H1 (cell line): ENCODE measurements around the gene GRK3. TPM values are rescaled to one million over a fixed set of nuclear protein-coding genes. Genes with fewer than 3 reads are reported as not detected.

Experiments
- CTCF ChIA-PET: fragments of 300-600 bp; sonication (Branson Sonifier 250); formaldehyde crosslinking; loops from one replicate; lab custom pipeline; 2021; ENCODE audit not compliant: partially characterized antibody; lab: Charles Lee
- POLR2A ChIA-PET: fragments of 300-600 bp; sonication (Branson Sonifier 250); formaldehyde crosslinking; loops from one replicate; lab custom pipeline; 2021; ENCODE audit warnings: inconsistent platforms; ENCODE audit not compliant: partially characterized antibody; lab: Charles Lee
- DNase-seq, 2 experiments: peaks; one replicate each; pipeline versions ENCODE4 v3.0.0 to v3.0.0-alpha.2; 2010 to 2022; ENCODE audit warnings: low spot score in 2 of 2, low read depth in 1 of 2, mixed read lengths in 1 of 2
- FAIRE-seq: peaks from 2 replicates; lab custom pipeline; 2011; peaks lifted over from hg19 to GRCh38; lab: Jason Lieb, UNC
- H2AFZ ChIP-seq: 2 replicates; pipeline ENCODE4 v1.8.1; 2012; ENCODE audit warnings: low read length, inconsistent platforms
- H2AK5ac ChIP-seq: 2 replicates; pipeline ENCODE4 v1.6.1; 2013; ENCODE audit warnings: low read depth, low read length
- H2BK120ac ChIP-seq: replicated peaks from 2 replicates; pipeline ENCODE3; 2013; ENCODE audit warnings: low read depth, low read length, inconsistent platforms
- H2BK12ac ChIP-seq: 2 replicates; pipeline ENCODE4 v1.6.1; 2013; ENCODE audit warnings: low read depth, low read length
- H2BK15ac ChIP-seq: 2 replicates; pipeline ENCODE4 v1.6.1; 2013; ENCODE audit warnings: low read length
- H2BK20ac ChIP-seq: 2 replicates; pipeline ENCODE4 v1.6.1; 2013; ENCODE audit warnings: low read length
- H2BK5ac ChIP-seq: 2 replicates; pipeline ENCODE4 v1.6.1; 2013; ENCODE audit warnings: low read depth, low read length
- H3K14ac ChIP-seq: 2 replicates; pipeline ENCODE4 v1.6.1; 2013; ENCODE audit warnings: inconsistent platforms; ENCODE audit not compliant: insufficient read length
- H3K18ac ChIP-seq: 2 replicates; pipeline ENCODE4 v1.6.1; 2013; ENCODE audit warnings: low read length; ENCODE audit errors: extremely low read depth
- H3K23ac ChIP-seq: 2 replicates; pipeline ENCODE4 v1.6.1; 2013; ENCODE audit warnings: inconsistent platforms; ENCODE audit not compliant: insufficient read length
- H3K23me2 ChIP-seq: 2 replicates; pipeline ENCODE4 v1.6.1; 2013; ENCODE audit warnings: low read depth, low read length
- H3K27ac ChIP-seq: 2 replicates; pipeline ENCODE4 v1.6.1; 2011; ENCODE audit warnings: low read depth, low read length, inconsistent platforms
- H3K27me3 ChIP-seq, 4 experiments: replicated peaks in 1 of 4; 1 replicate in 1 of 4; 2 replicates in 3 of 4; pipeline versions ENCODE4 v1.6.1 to v1.8.1; 2011 to 2013; ENCODE audit warnings: low read length in 3 of 4, mild to moderate bottlenecking in 3 of 4, inconsistent platforms in 2 of 4, mixed read lengths in 2 of 4, moderate library complexity in 1 of 4; ENCODE audit not compliant: control insufficient read depth in 3 of 4, insufficient read depth in 3 of 4; ENCODE audit errors: extremely low read depth in 1 of 4
- H3K36me3 ChIP-seq, 4 experiments: 2 replicates each; pipeline versions ENCODE4 v1.6.1 to v1.8.1; 2011 to 2013; ENCODE audit warnings: mild to moderate bottlenecking in 4 of 4, low read length in 3 of 4, moderate library complexity in 2 of 4, control low read depth in 1 of 4, inconsistent platforms in 1 of 4; ENCODE audit not compliant: insufficient read depth in 4 of 4, control insufficient read depth in 2 of 4
- H3K4ac ChIP-seq: replicated peaks from 2 replicates; pipeline ENCODE3; 2013; ENCODE audit warnings: low read length, low read depth, mixed read lengths, inconsistent platforms; ENCODE audit not compliant: insufficient read length
- H3K4me1 ChIP-seq, 4 experiments: replicated peaks in 1 of 4; 1 replicate in 1 of 4; 2 replicates in 3 of 4; pipeline versions ENCODE4 v1.6.1 to v1.8.1; 2011 to 2013; ENCODE audit warnings: low read length in 3 of 4, inconsistent platforms in 2 of 4, mixed read lengths in 1 of 4; ENCODE audit not compliant: insufficient read depth in 4 of 4, control insufficient read depth in 3 of 4
- H3K4me2 ChIP-seq, 2 experiments: 2 replicates each; pipeline versions ENCODE4 v1.6.1 to v1.8.1; 2011 to 2013; ENCODE audit warnings: low read depth in 2 of 2, low read length in 2 of 2, control low read depth in 1 of 2, inconsistent platforms in 1 of 2, mild to moderate bottlenecking in 1 of 2; ENCODE audit not compliant: insufficient read depth in 1 of 2
- H3K4me3 ChIP-seq, 4 experiments: fragments of 200-600, 300-600 bp in 1 of 4; sonication (generic), shearing (Covaris generic), sonication (Bioruptor Twin) in 1 of 4; 2 replicates each; pipeline versions ENCODE4 v1.5.1 to v1.8.1; 2011 to 2016; ENCODE audit warnings: low read length in 4 of 4, low read depth in 3 of 4, control low read depth in 2 of 4, inconsistent platforms in 2 of 4, mild to moderate bottlenecking in 2 of 4, mixed read lengths in 1 of 4, moderate library complexity in 1 of 4; ENCODE audit not compliant: insufficient read depth in 2 of 4; ENCODE audit errors: extremely low read depth in 1 of 4
- H3K56ac ChIP-seq: replicated peaks from 2 replicates; pipeline ENCODE3; 2013; ENCODE audit warnings: low read depth, mild to moderate bottlenecking, mixed read lengths, low read length, inconsistent platforms; ENCODE audit not compliant: insufficient read length
- H3K79me1 ChIP-seq: 2 replicates; pipeline ENCODE4 v1.6.1; 2013; ENCODE audit warnings: low read depth, low read length, control low read depth
- H3K79me2 ChIP-seq, 2 experiments: 2 replicates each; pipeline versions ENCODE4 v1.6.1 to v1.8.1; 2012 to 2013; ENCODE audit warnings: low read length in 2 of 2, mild to moderate bottlenecking in 2 of 2, inconsistent platforms in 1 of 2; ENCODE audit not compliant: insufficient read depth in 2 of 2, control insufficient read depth in 1 of 2
- H3K9ac ChIP-seq, 4 experiments: replicated peaks in 1 of 4; 1 replicate in 1 of 4; 2 replicates in 3 of 4; pipeline versions ENCODE4 v1.6.1 to v1.8.1; 2011 to 2013; ENCODE audit warnings: low read depth in 3 of 4, low read length in 3 of 4, control low read depth in 2 of 4, mild to moderate bottlenecking in 2 of 4, moderate library complexity in 2 of 4, inconsistent platforms in 1 of 4; ENCODE audit errors: extremely low read depth in 1 of 4
- H3K9me3 ChIP-seq, 2 experiments: 2 replicates each; pipeline versions ENCODE4 v1.6.1 to v1.8.1; 2012 to 2013; ENCODE audit warnings: mild to moderate bottlenecking in 2 of 2, moderate library complexity in 2 of 2, control low read depth in 1 of 2, inconsistent platforms in 1 of 2, low read depth in 1 of 2, low read length in 1 of 2, mixed read lengths in 1 of 2; ENCODE audit not compliant: insufficient read depth in 2 of 2
- H4K20me1 ChIP-seq, 2 experiments: replicated peaks in 1 of 2; 2 replicates each; pipeline versions ENCODE3 to v1.8.1; 2011 to 2013; ENCODE audit warnings: inconsistent platforms in 2 of 2, low read length in 2 of 2, mild to moderate bottlenecking in 1 of 2; ENCODE audit not compliant: insufficient read depth in 2 of 2, control insufficient read depth in 1 of 2
- H4K5ac ChIP-seq: 2 replicates; pipeline ENCODE4 v1.6.1; 2013; ENCODE audit warnings: low read length, low read depth, mixed read lengths, inconsistent platforms; ENCODE audit not compliant: insufficient read length
- H4K8ac ChIP-seq: 2 replicates; pipeline ENCODE4 v1.8.0; 2013; ENCODE audit warnings: mild to moderate bottlenecking, moderate library complexity, low read length, inconsistent platforms; ENCODE audit not compliant: insufficient read depth; ENCODE audit errors: extremely low read depth
- H4K91ac ChIP-seq: replicated peaks from 2 replicates; pipeline ENCODE3; 2013; ENCODE audit warnings: low read length, mixed read lengths, inconsistent platforms; ENCODE audit not compliant: insufficient read length
- CBX8 ChIP-seq: fragments of 300-800, 300-1000 bp; sonication (generic); IDR thresholded peaks from 2 replicates; pipeline ENCODE4 v1.7.1; 2016; ENCODE audit warnings: low read depth, low read length, borderline replicate concordance
- JUN ChIP-seq: IDR thresholded peaks from 2 replicates; pipeline ENCODE4 v1.6.1; 2011; ENCODE audit warnings: low read depth, mild to moderate bottlenecking, improper control_type of control experiment, low read length
- KDM5A ChIP-seq: fragments of 200-600 bp; IDR thresholded peaks from 2 replicates; pipeline ENCODE4 v1.7.1; 2012; ENCODE audit warnings: mild to moderate bottlenecking, low read length, inconsistent platforms, mixed read lengths
- MAFK ChIP-seq: IDR thresholded peaks from 2 replicates; pipeline ENCODE4 v1.6.1; 2012; ENCODE audit warnings: low read depth, mild to moderate bottlenecking, improper control_type of control experiment, low read length
- PHF8 ChIP-seq: fragments of 200-600 bp; sonication (generic); conservative IDR thresholded peaks from 2 replicates; pipeline ENCODE4 v1.7.1; 2012; ENCODE audit warnings: low read depth, mild to moderate bottlenecking, inconsistent platforms, low read length, moderate library complexity
- POLR2AphosphoS5 ChIP-seq: IDR thresholded peaks from 2 replicates; pipeline ENCODE4 v1.6.1; 2011; ENCODE audit warnings: low read depth, low read length
- RXRA ChIP-seq: IDR thresholded peaks from 2 replicates; pipeline ENCODE4 v1.6.1; 2011; ENCODE audit warnings: low read depth, mild to moderate bottlenecking, low read length, moderate library complexity; ENCODE audit not compliant: insufficient read depth
- SIRT6 ChIP-seq: IDR thresholded peaks from one replicate; pipeline ENCODE4 v1.7.1; 2012; ENCODE audit warnings: low read length, inconsistent platforms
- SP2 ChIP-seq: IDR thresholded peaks from 2 replicates; pipeline ENCODE4 v1.6.1; 2012; ENCODE audit warnings: mild to moderate bottlenecking, low read length, inconsistent platforms
- TBP ChIP-seq: IDR thresholded peaks from 2 replicates; pipeline ENCODE4 v1.6.1; 2011; ENCODE audit warnings: low read depth, low read length, improper control_type of control experiment
- TCF12 ChIP-seq: IDR thresholded peaks from 2 replicates; pipeline ENCODE4 v1.6.1; 2011; ENCODE audit warnings: low read depth, mild to moderate bottlenecking, low read length
- TEAD4 ChIP-seq: IDR thresholded peaks from 2 replicates; pipeline ENCODE4 v1.6.1; 2012; ENCODE audit warnings: low read depth, low read length, inconsistent platforms, mixed read lengths
- polyA plus RNA-seq, 7 experiments: library from polyadenylated mRNA; depleted of rRNA in 3 of 7; stranded (reverse) in 5 of 7; unstranded in 2 of 7; fragments of >200 nt in 5 of 7; fragments of 200-250 nt in 2 of 7; gene quantifications; 1 replicate in 5 of 7; 2 replicates in 1 of 7; 4 replicates in 1 of 7; pipeline versions ENCODE4 v1.2.1 to v1.2.3, GENCODE V29; 2011 to 2013; ENCODE audit warnings: missing spikeins in 2 of 7, mixed read lengths in 2 of 7
- total RNA-seq: library from RNA; stranded (reverse); fragmentation: NEBNext Ultra II Directional; extraction: Animal tissue kit (Norgen Biotek cat#: 25700); gene quantifications from 2 replicates; pipeline ENCODE4 v1.2.1, GENCODE V29; 2021
- TF ChIP-seq, protein P1 (sequence below): IDR thresholded peaks from 2 replicates; pipeline ENCODE4 v1.6.1; 2012; ENCODE audit warnings: inconsistent platforms
- TF ChIP-seq, protein P2 (sequence below), 3 experiments: IDR thresholded peaks; 1 replicate in 2 of 3; 2 replicates in 1 of 3; pipeline versions ENCODE4 v1.5.1 to v1.6.1; 2011; ENCODE audit warnings: low read length in 3 of 3, mild to moderate bottlenecking in 3 of 3, inconsistent platforms in 2 of 3, low read depth in 1 of 3, moderate library complexity in 1 of 3; ENCODE audit not compliant: insufficient read depth in 1 of 3; ENCODE audit errors: control extremely low read depth in 1 of 3

GRK3 gene
- total and polyA plus RNA-seq, 2 of the 8 experiments (the other 6 are each of a cell fraction or from before 2014, with no cell fraction given), result 7.5 to 35.3 TPM

DNA sequence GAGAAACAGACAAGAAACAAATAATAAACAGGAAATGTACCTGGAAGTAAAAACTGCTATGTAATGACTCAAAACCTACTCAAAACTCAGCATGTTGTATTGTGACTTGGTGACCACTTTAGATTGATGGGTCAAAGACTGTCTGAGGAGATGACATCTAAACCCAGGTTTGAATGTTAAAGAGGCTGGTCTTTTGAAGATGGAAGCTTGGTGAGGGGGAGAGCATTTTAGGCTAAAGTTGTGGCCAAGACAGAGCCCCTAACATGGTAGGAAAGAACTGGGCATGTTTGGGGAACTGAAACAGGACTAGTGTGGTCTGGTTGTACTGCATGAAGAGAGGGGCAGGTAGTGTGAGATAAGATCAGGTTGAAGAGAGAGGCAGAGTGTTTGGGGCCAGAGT is 92.2 kb downstream of the GRK3 start:
- Histone ChIP-seq H4K8ac (no peak overlapping the region), H4K20me1 (peaks cover 0 to 1% of the 10 kb centered on the region in 2 experiments), H2BK12ac (no peak overlapping the region), H2AFZ (no peak overlapping the region), H4K5ac (no peak overlapping the region), H3K9me3 (no peaks in the 10 kb centered on the region), H3K9ac (no peak overlapping the region), H3K27ac (no peak overlapping the region), H3K23ac (no peak overlapping the region), H2BK120ac (no peak overlapping the region), H3K4ac (no peak overlapping the region), H4K91ac (no peak overlapping the region), H3K56ac (no peak overlapping the region), H2BK5ac (no peak overlapping the region), H3K79me2 (no peaks in the 10 kb centered on the region), H3K18ac (no peak overlapping the region), H3K4me2 (no peak overlapping the region), H3K4me1 (no peaks in the 10 kb centered on the region), H2BK15ac (no peak overlapping the region), H3K4me3 (no peak overlapping the region), H3K14ac (no peak overlapping the region), H3K27me3 (no peaks in the 10 kb centered on the region), H3K79me1 (no peaks in the 10 kb centered on the region), H2AK5ac (no peak overlapping the region), H3K23me2 (no peaks in the 10 kb centered on the region), H2BK20ac (no peak overlapping the region), H3K36me3 (no peaks in the 10 kb centered on the region)
- DNase-seq (no peak), FAIRE-seq (no peak)
- TF ChIP-seq SP2 (no peak), SIRT6 (no peak), RXRA (no peak), JUN (no peak), CBX8 (no peak), MAFK (no peak), POLR2AphosphoS5 (no peak), PHF8 (no peak), KDM5A (no peak), TCF12 (no peak), TBP (no peak), TEAD4 (no peak)
- TF ChIP-seq, protein P1, sequence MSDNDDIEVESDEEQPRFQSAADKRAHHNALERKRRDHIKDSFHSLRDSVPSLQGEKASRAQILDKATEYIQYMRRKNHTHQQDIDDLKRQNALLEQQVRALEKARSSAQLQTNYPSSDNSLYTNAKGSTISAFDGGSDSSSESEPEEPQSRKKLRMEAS, result no peak
- TF ChIP-seq, protein P2, sequence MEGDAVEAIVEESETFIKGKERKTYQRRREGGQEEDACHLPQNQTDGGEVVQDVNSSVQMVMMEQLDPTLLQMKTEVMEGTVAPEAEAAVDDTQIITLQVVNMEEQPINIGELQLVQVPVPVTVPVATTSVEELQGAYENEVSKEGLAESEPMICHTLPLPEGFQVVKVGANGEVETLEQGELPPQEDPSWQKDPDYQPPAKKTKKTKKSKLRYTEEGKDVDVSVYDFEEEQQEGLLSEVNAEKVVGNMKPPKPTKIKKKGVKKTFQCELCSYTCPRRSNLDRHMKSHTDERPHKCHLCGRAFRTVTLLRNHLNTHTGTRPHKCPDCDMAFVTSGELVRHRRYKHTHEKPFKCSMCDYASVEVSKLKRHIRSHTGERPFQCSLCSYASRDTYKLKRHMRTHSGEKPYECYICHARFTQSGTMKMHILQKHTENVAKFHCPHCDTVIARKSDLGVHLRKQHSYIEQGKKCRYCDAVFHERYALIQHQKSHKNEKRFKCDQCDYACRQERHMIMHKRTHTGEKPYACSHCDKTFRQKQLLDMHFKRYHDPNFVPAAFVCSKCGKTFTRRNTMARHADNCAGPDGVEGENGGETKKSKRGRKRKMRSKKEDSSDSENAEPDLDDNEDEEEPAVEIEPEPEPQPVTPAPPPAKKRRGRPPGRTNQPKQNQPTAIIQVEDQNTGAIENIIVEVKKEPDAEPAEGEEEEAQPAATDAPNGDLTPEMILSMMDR (IDR thresholded peaks at IDR 0.05; ENCODE audit: control extremely low read depth in 1 of 3, insufficient read depth in 1 of 3, low read depth in 1 of 3, low read length in 3 of 3), result no peak
- POLR2A ChIA-PET, result interaction anchor here (1.0 kb wide), 1 partner anchor 15 kb away, joined by 5 read pairs; no protein-coding TSS in a partner anchor
- CTCF ChIA-PET, result interaction anchor here (3.3 kb wide), 1 partner anchor 9 kb away, joined by 14 read pairs; no protein-coding TSS in a partner anchor
